Measurements from ENCODE around the gene LHFPL6. TPM values are rescaled to one million over a fixed set of nuclear protein-coding genes. Genes with fewer than 3 reads are reported as not detected.

The LHFPL6 gene
- total and polyA plus RNA-seq, 4 donors = 22.7 to 115 (median 36.1) TPM

DNA sequence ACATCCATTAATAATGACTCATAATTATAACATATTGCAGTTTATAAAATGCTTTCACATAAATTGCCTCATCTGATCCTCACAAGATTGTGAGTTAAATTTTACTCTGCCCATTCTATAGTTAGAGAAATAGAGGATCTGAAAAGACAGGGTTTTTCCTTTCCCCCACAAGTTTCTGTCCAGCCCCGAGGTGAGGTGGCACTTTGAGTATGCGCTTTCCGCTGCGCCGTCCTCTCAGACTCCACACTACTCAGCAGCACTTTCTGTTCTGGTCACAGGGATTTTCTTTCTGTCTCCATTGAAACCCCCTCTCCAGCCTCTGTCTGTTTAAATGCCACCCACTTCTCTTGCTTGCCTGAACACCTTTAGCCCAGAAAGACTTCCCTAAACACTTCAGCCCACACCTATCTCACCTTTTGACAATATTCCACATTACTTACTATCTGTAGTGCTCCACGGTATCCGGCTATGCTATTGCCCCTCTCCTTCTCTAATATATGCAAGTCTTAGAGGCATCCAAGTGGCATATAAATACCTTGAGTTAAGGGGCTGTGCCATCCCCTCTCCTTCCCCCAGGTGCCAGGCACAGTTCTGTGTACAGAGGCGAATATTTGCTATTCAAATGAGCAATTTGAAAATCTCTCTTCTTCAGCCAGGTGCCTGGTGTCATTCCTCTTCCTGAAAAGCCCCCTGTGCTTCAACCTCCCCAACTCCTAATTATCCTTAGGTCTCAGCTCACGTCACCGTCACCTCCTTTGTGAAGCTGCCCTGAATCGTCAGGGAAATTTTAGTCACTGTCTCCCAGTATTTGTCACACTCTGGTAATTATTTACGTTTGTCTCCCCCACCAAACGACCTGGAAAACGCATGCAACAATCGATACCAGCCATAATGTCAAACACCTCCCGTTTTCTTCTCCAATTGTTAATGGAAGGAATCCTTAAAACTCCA lies 296.1 kb downstream of the LHFPL6 start:
- no peak overlapping the region for H3K9ac ChIP-seq (ENCODE audit: insufficient read depth in 1 of 2, low read length in 2 of 2)
- H3K36me3 ChIP-seq (ENCODE audit: control insufficient read depth in 4 of 4, insufficient read depth in 4 of 4, low read length in 4 of 4) = no peaks in the 10 kb centered on the region
- no peak overlapping the region for H3K27ac ChIP-seq (ENCODE audit: low read depth in 1 of 2, low read length in 1 of 2)
- H3K4me1 ChIP-seq (ENCODE audit: control insufficient read depth in 5 of 5, insufficient read depth in 5 of 5, low read length in 5 of 5) = peaks cover 0 to 5% (median 0%) of the 10 kb centered on the region in 5 donors
- H3K4me3 ChIP-seq = no peak overlapping the region
- no peak for TF ChIP-seq CTCF (IDR thresholded peaks at IDR 0.05; ENCODE audit: control extremely low read depth, extremely low read depth)
- no peak for DNase-seq
- WGBS, 2 donors = 72 to 78% methylated on average over 16 of the region's 16 CpGs
- H3K27me3 ChIP-seq (ENCODE audit: control insufficient read depth in 3 of 3, insufficient read depth in 3 of 3, low read length in 2 of 3) = no peaks in the 10 kb centered on the region
- H3K9me3 ChIP-seq (ENCODE audit: control insufficient read depth in 4 of 4, insufficient read depth in 3 of 4, low read length in 3 of 4) = peaks cover 0 to 1% (median 0%) of the 10 kb centered on the region in 4 donors
- ATAC-seq (ENCODE audit: insufficient read depth, low FRiP score) = no peak

GRCh38 chr13:39302820-39303219 lies 300.2 kb downstream of the LHFPL6 start:
- 85 to 86% methylated on average over 3 of the region's 3 CpGs for WGBS, 2 donors
- ATAC-seq (ENCODE audit: insufficient read depth, low FRiP score) = no peak

GRCh38 chr13:39298951-39299350 lies 304.0 kb downstream of the LHFPL6 start:
- H3K27me3 ChIP-seq (ENCODE audit: control insufficient read depth in 3 of 3, insufficient read depth in 3 of 3, low read length in 2 of 3) = no peaks in the 10 kb centered on the region
- H3K4me1 ChIP-seq (ENCODE audit: control insufficient read depth in 5 of 5, insufficient read depth in 5 of 5, low read length in 5 of 5) = peaks cover 0 to 5% (median 0%) of the 10 kb centered on the region in 5 donors
- DNase-seq (no peak), ATAC-seq (ENCODE audit: insufficient read depth, low FRiP score) (no peak)
- H3K36me3 ChIP-seq (ENCODE audit: control insufficient read depth in 4 of 4, insufficient read depth in 4 of 4, low read length in 4 of 4) = no peaks in the 10 kb centered on the region
- peaks cover 0 to 5% (median 0%) of the 10 kb centered on the region in 4 donors for H3K9me3 ChIP-seq (ENCODE audit: control insufficient read depth in 4 of 4, insufficient read depth in 3 of 4, low read length in 3 of 4)
- no peak overlapping the region for H3K9ac ChIP-seq (ENCODE audit: insufficient read depth in 1 of 2, low read length in 2 of 2)
- H3K4me3 ChIP-seq = no peak overlapping the region
- H3K27ac ChIP-seq (ENCODE audit: low read depth in 1 of 2, low read length in 1 of 2) = no peak overlapping the region
- TF ChIP-seq CTCF (IDR thresholded peaks at IDR 0.05; ENCODE audit: control extremely low read depth, extremely low read depth) = no peak

More at GRCh38 chr13:39302820-39303219, 300.2 kb downstream of the LHFPL6 start:
- peak in 2 of 3 donors; percentile 56 to 66 for DNase-seq
- Histone ChIP-seq H3K27me3 (ENCODE audit: control insufficient read depth in 3 of 3, insufficient read depth in 3 of 3, low read length in 2 of 3) (no peaks in the 10 kb centered on the region), H3K4me1 (ENCODE audit: control insufficient read depth in 5 of 5, insufficient read depth in 5 of 5, low read length in 5 of 5) (peaks cover 0 to 5% (median 0%) of the 10 kb centered on the region in 5 donors), H3K27ac (ENCODE audit: low read depth in 1 of 2, low read length in 1 of 2) (no peak overlapping the region), H3K36me3 (ENCODE audit: control insufficient read depth in 4 of 4, insufficient read depth in 4 of 4, low read length in 4 of 4) (no peaks in the 10 kb centered on the region), H3K9ac (ENCODE audit: insufficient read depth in 1 of 2, low read length in 2 of 2) (no peak overlapping the region), H3K4me3 (no peak overlapping the region), H3K9me3 (ENCODE audit: control insufficient read depth in 4 of 4, insufficient read depth in 3 of 4, low read length in 3 of 4) (peaks cover 0 to 1% (median 0%) of the 10 kb centered on the region in 4 donors)
- no peak for TF ChIP-seq CTCF (IDR thresholded peaks at IDR 0.05; ENCODE audit: control extremely low read depth, extremely low read depth)

Measured in lung (tissue), 12 donors.